HCT116 (cell line): ENCODE data around the gene ARMH3. TPM values are rescaled to one million over a fixed set of nuclear protein-coding genes. Genes with fewer than 3 reads are reported as not detected.
A peak's percentile ranks its signal among the peaks of the same experiment; 100 is the strongest.

Experiments used
- ATAC-seq: fragments of 200-7000 bp; cut with Tn5 transposase; 2 replicates; pipeline ENCODE4 v1.9.1; 2020; ENCODE audit warnings: mild to moderate bottlenecking, moderate library complexity
- BruUV-seq: library from RNA; stranded (reverse); fragments of 400-500 nt; replicated peaks from 2 replicates; lab custom pipeline; 2021; lab: Mats Ljungman, UMichigan
- CTCF ChIA-PET: fragments of 300-600 bp; sonication (Branson Sonifier 250); formaldehyde crosslinking; loops from one replicate; lab custom pipeline; 2021; ENCODE audit warnings: antibody characterized with exemption; lab: Charles Lee
- POLR2A ChIA-PET: fragments of 300-600, 350-600 bp; sonication (Branson Sonifier 250); formaldehyde crosslinking; loops from one replicate; lab custom pipeline; 2021; ENCODE audit warnings: antibody characterized with exemption; lab: Charles Lee
- RAD21 ChIA-PET, 2 experiments: fragments of 300-600 bp; sonication (Branson Sonifier 250); formaldehyde crosslinking; loops; one replicate each; lab custom pipeline; 2023; ENCODE audit warnings: low total read pairs in 2 of 2; ENCODE audit not compliant: uncharacterized antibody in 2 of 2, unreplicated experiment in 2 of 2, low non-redundant PET in 1 of 2; lab: Charles Lee
- DNase-seq: peaks from one replicate; pipeline ENCODE4 v3.0.0-alpha.2; 2010; ENCODE audit warnings: low read depth, low spot score
- H2AFZ ChIP-seq: fragments of 200-600 bp; shearing (Covaris generic), sonication (generic); 2 replicates; pipeline ENCODE4 v1.6.1; 2017; ENCODE audit warnings: low read depth, mixed run types, mixed read lengths, antibody characterized with exemption, low read length; ENCODE audit not compliant: poor library complexity, severe bottlenecking
- H3K27ac ChIP-seq: 2 replicates; pipeline ENCODE4 v1.5.1; 2012; ENCODE audit warnings: low read depth, low read length
- H3K27me3 ChIP-seq: fragments of 200-600 bp; sonication (generic); 2 replicates; pipeline ENCODE4 v1.6.1; 2016; ENCODE audit warnings: mixed run types, low read length, mixed read lengths; ENCODE audit not compliant: insufficient read depth
- H3K36me3 ChIP-seq, 2 experiments: fragments of 200-500 bp in 1 of 2; fragments of 200-600 bp in 1 of 2; sonication (Bioruptor generic) in 1 of 2; sonication (generic) in 1 of 2; 2 replicates each; pipeline versions ENCODE4 v1.5.1 to v1.6.1; 2014 to 2016; ENCODE audit warnings: low read length in 2 of 2, inconsistent platforms in 1 of 2, mixed read lengths in 1 of 2, mixed run types in 1 of 2; ENCODE audit not compliant: insufficient read depth in 2 of 2, control insufficient read depth in 1 of 2
- H3K4me1 ChIP-seq, 2 experiments: fragments of 200-600 bp in 1 of 2; sonication (generic) in 1 of 2; 2 replicates each; pipeline versions ENCODE4 v1.5.1 to v1.6.1; 2012 to 2017; ENCODE audit warnings: low read length in 2 of 2, inconsistent platforms in 1 of 2, mild to moderate bottlenecking in 1 of 2, mixed read lengths in 1 of 2, mixed run types in 1 of 2, moderate library complexity in 1 of 2; ENCODE audit not compliant: insufficient read depth in 2 of 2, control insufficient read depth in 1 of 2
- H3K4me2 ChIP-seq: fragments of 200-600 bp; sonication (generic); 2 replicates; pipeline ENCODE4 v1.6.1; 2017; ENCODE audit warnings: mixed run types, low read length, mixed read lengths
- H3K4me3 ChIP-seq, 2 experiments: fragments of 200-600 bp in 1 of 2; sonication (generic) in 1 of 2; replicated peaks in 1 of 2; 2 replicates each; pipeline ENCODE4 v1.5.1; 2011 to 2016; ENCODE audit warnings: low read length in 2 of 2, control low read depth in 1 of 2, low read depth in 1 of 2, mild to moderate bottlenecking in 1 of 2, mixed read lengths in 1 of 2, mixed run types in 1 of 2
- H3K79me2 ChIP-seq: fragments of 200-600 bp; sonication (generic); 2 replicates; pipeline ENCODE4 v1.6.1; 2017; ENCODE audit warnings: mild to moderate bottlenecking, mixed run types, low read length, moderate library complexity, mixed read lengths; ENCODE audit not compliant: insufficient read depth
- H3K9ac ChIP-seq: fragments of 200-600 bp; sonication (generic); 2 replicates; pipeline ENCODE4 v1.6.1; 2016; ENCODE audit warnings: low read length, mixed read lengths
- H3K9me2 ChIP-seq: fragments of 200-600 bp; sonication (generic), shearing (Covaris generic); 2 replicates; pipeline ENCODE4 v1.6.1; 2017; ENCODE audit warnings: mixed run types, mild to moderate bottlenecking, moderate library complexity; ENCODE audit not compliant: insufficient read depth
- H3K9me3 ChIP-seq, 2 experiments: fragments of 200-500 bp in 1 of 2; fragments of 200-600 bp in 1 of 2; sonication (Bioruptor generic) in 1 of 2; sonication (generic) in 1 of 2; 2 replicates each; pipeline ENCODE4 v1.6.1; 2014 to 2017; ENCODE audit warnings: low read length in 2 of 2, mixed read lengths in 2 of 2, inconsistent platforms in 1 of 2, low read depth in 1 of 2, mild to moderate bottlenecking in 1 of 2, mixed run types in 1 of 2, moderate library complexity in 1 of 2; ENCODE audit not compliant: control insufficient read depth in 1 of 2, insufficient read depth in 1 of 2
- H4K20me1 ChIP-seq: fragments of 200-600 bp; sonication (generic), shearing (Covaris generic); 2 replicates; pipeline ENCODE4 v1.6.1; 2017; ENCODE audit warnings: mixed run types, mild to moderate bottlenecking, moderate library complexity; ENCODE audit not compliant: insufficient read depth
- ATF3 ChIP-seq: IDR thresholded peaks from 2 replicates; pipeline ENCODE4 v1.6.1; 2012
- CBX3 ChIP-seq: IDR thresholded peaks from 2 replicates; pipeline ENCODE4 v1.6.1; 2012; ENCODE audit warnings: low read depth
- CTCF ChIP-seq, 3 experiments: fragments of 200-600 bp in 1 of 3; sonication (generic) in 1 of 3; IDR thresholded peaks in 2 of 3; conservative IDR thresholded peaks in 1 of 3; 2 replicates each; pipeline ENCODE4 v1.5.1; 2012 to 2017; ENCODE audit warnings: low read depth in 2 of 3, low read length in 2 of 3, antibody characterized with exemption in 1 of 3, borderline replicate concordance in 1 of 3, control low read depth in 1 of 3, mild to moderate bottlenecking in 1 of 3, mixed read lengths in 1 of 3, mixed run types in 1 of 3, moderate library complexity in 1 of 3; ENCODE audit not compliant: insufficient read depth in 1 of 3
- EGR1 ChIP-seq: IDR thresholded peaks from 2 replicates; pipeline ENCODE4 v1.6.1; 2012; ENCODE audit warnings: low read depth
- ELF1 ChIP-seq: IDR thresholded peaks from 2 replicates; pipeline ENCODE4 v1.6.1; 2012; ENCODE audit warnings: low read depth, borderline replicate concordance
- EZH2 ChIP-seq: fragments of 200-600 bp; sonication (generic); IDR thresholded peaks from 2 replicates; pipeline ENCODE4 v1.6.1; 2017; ENCODE audit warnings: antibody characterized with exemption, mixed run types
- EZH2phosphoT487 ChIP-seq: fragments of 200-600 bp; IDR thresholded peaks from 2 replicates; pipeline ENCODE4 v1.6.1; 2018; ENCODE audit warnings: antibody characterized with exemption, borderline replicate concordance
- FOSL1 ChIP-seq: IDR thresholded peaks from 2 replicates; pipeline ENCODE4 v1.6.1; 2012; ENCODE audit warnings: low read depth
- JUND ChIP-seq: IDR thresholded peaks from 2 replicates; pipeline ENCODE4 v1.6.1; 2012
- POLR2A ChIP-seq: IDR thresholded peaks from 2 replicates; pipeline ENCODE4 v1.7.0; 2011; ENCODE audit warnings: borderline replicate concordance; ENCODE audit not compliant: insufficient read depth, insufficient read length; ENCODE audit errors: extremely low read depth
- POLR2AphosphoS5 ChIP-seq: IDR thresholded peaks from 2 replicates; pipeline ENCODE4 v1.6.1; 2011; ENCODE audit warnings: mild to moderate bottlenecking, low read depth, low read length, moderate library complexity
- RAD21 ChIP-seq: IDR thresholded peaks from 2 replicates; pipeline ENCODE4 v1.6.1; 2012; ENCODE audit warnings: low read depth, mild to moderate bottlenecking
- REST ChIP-seq: IDR thresholded peaks from 2 replicates; pipeline ENCODE4 v1.6.1; 2012; ENCODE audit warnings: low read depth
- SP1 ChIP-seq: IDR thresholded peaks from 2 replicates; pipeline ENCODE4 v1.6.1; 2012; ENCODE audit warnings: low read depth
- SRF ChIP-seq: IDR thresholded peaks from 2 replicates; pipeline ENCODE4 v1.6.1; 2012; ENCODE audit warnings: low read depth
- TCF7L2 ChIP-seq: IDR thresholded peaks from 2 replicates; pipeline ENCODE4 v1.7.0; 2011; ENCODE audit warnings: borderline replicate concordance, inconsistent platforms; ENCODE audit not compliant: insufficient read depth, insufficient read length; ENCODE audit errors: extremely low read depth
- YY1 ChIP-seq: IDR thresholded peaks from 2 replicates; pipeline ENCODE4 v1.6.1; 2011; ENCODE audit warnings: low read length, low read depth, moderate library complexity, mild to moderate bottlenecking; ENCODE audit not compliant: insufficient replicate concordance; ENCODE audit errors: extremely low read depth
- ZBTB33 ChIP-seq: IDR thresholded peaks from 2 replicates; pipeline ENCODE4 v1.6.1; 2011; ENCODE audit warnings: mild to moderate bottlenecking, low read length, moderate library complexity; ENCODE audit not compliant: insufficient replicate concordance; ENCODE audit errors: extremely low read depth
- ZFX ChIP-seq: fragments of 450-650 bp; IDR thresholded peaks from 2 replicates; pipeline ENCODE4 v1.6.1; 2017
- ZNF274 ChIP-seq: fragments of 200-500 bp; sonication (Bioruptor generic); IDR thresholded peaks from 2 replicates; pipeline ENCODE4 v1.6.1; 2014; ENCODE audit warnings: mild to moderate bottlenecking, low read depth, low read length, inconsistent platforms
- intact Hi-C: fragments of 100-400 bp; cut with micrococcal nuclease; formaldehyde crosslinking; loops from 2 replicates; pipeline ENCODE4 v1.10.0; 2022
- total RNA-seq: library from RNA; stranded (reverse); gene quantifications from one replicate; pipeline ENCODE4 v1.2.1, GENCODE V29; 2021; ENCODE audit not compliant: unreplicated experiment

Gene ARMH3
- total RNA-seq, 1 experiment from 2014 or later, result 30.4 TPM

- ChIA-PET RAD21 (no interaction called here), POLR2A (interaction anchor here (0.5 to 1.7 kb wide), 8 partner anchors 9 to 1045 kb away, joined by 3 to 5 read pairs (median 3); no protein-coding TSS in a partner anchor), CTCF (interaction anchor here (1.0 to 1.9 kb wide), 2 partner anchors 12 to 98 kb away, joined by 4 to 5 read pairs; no protein-coding TSS in a partner anchor)
- peak overlapping the region; percentile 61 for H3K4me2 ChIP-seq
- DNase-seq, result peak; percentile 87
- H3K27ac ChIP-seq, result peak overlapping the region; percentile 37; the same call in 1 of the 2 replicates
- H3K27me3 ChIP-seq, result no peaks in the 10 kb centered on the region
- peak overlapping the region; percentile 12 to 27; a peak in 3 of 4 replicates for H3K4me3 ChIP-seq
- H3K9ac ChIP-seq, result peak overlapping the region; percentile 35
- ATAC-seq, result peak; percentile 56
- H3K9me3 ChIP-seq, result no peaks in the 10 kb centered on the region
- TSS peak; percentile 78 for BruUV-seq
- no peaks in the 10 kb centered on the region for H3K79me2 ChIP-seq
- H3K9me2 ChIP-seq, result no peaks in the 10 kb centered on the region
- no peaks in the 10 kb centered on the region for H3K36me3 ChIP-seq
- intact Hi-C loops, result no loop called here
- H4K20me1 ChIP-seq, result no peaks in the 10 kb centered on the region
- H3K4me1 ChIP-seq, result peaks cover 29 to 48% of the 10 kb centered on the region in 2 experiments
- no peak overlapping the region for H2AFZ ChIP-seq
- TF ChIP-seq REST (no peak), FOSL1 (peak; percentile 96), POLR2A (no peak), TCF7L2 (no peak), ZFX (no peak), EZH2 (no peak), YY1 (peak; percentile 39), POLR2AphosphoS5 (peak; percentile 72), EGR1 (no peak), ATF3 (peak; percentile 88), SRF (peak; percentile 99), CBX3 (peak; percentile 86), JUND (peak; percentile 98), ZBTB33 (peak; percentile 44), EZH2phosphoT487 (no peak), SP1 (peak; percentile 98), ZNF274 (no peak), RAD21 (peak; percentile 32; the same call in 1 of the 2 replicates), CTCF (IDR thresholded peaks at IDR 0.05 in 2 of 3, conservative IDR thresholded peaks at IDR 0.05 in 1 of 3; ENCODE audit: borderline replicate concordance in 1 of 3, insufficient read depth in 1 of 3, low read depth in 2 of 3, low read length in 2 of 3) (no peak), ELF1 (no peak)
Observed at GRCh38 chr10:101939008-101939648, 116.8 kb downstream of the ARMH3 start.
